IMR-90 (cell line): ENCODE measurements around the gene MT1A. TPM values are rescaled to one million over a fixed set of nuclear protein-coding genes. Genes with fewer than 3 reads are reported as not detected.

ENCODE experiments used
- ATAC-seq: fragments of 200-7000 bp; cut with Tn5 transposase; 2 replicates; pipeline ENCODE4 v1.9.1; 2020; ENCODE audit warnings: low read depth, mild to moderate bottlenecking, moderate library complexity
- BruUV-seq: library from RNA; stranded (reverse); fragments of 400-500 nt; replicated peaks from 2 replicates; lab custom pipeline; 2021; lab: Mats Ljungman, UMichigan
- CTCF ChIA-PET: fragments of 300-600 bp; formaldehyde crosslinking; extraction: SDS; loops from one replicate; lab custom pipeline; 2021; ENCODE audit warnings: antibody characterized with exemption; lab: Yijun Ruan, JAX
- POLR2A ChIA-PET: fragments of 300-600 bp; sonication (Branson Sonifier 250); formaldehyde crosslinking; loops from one replicate; lab custom pipeline; 2022; ENCODE audit warnings: antibody characterized with exemption; ENCODE audit not compliant: unreplicated experiment; lab: Charles Lee
- DNase-seq: peaks from one replicate; pipeline ENCODE4 v3.0.0; 2013
- H2AFZ ChIP-seq: replicated peaks from 2 replicates; pipeline ENCODE3; 2013; ENCODE audit warnings: low read length, mild to moderate bottlenecking; ENCODE audit not compliant: poor library complexity
- H2AK5ac ChIP-seq: 2 replicates; pipeline ENCODE4 v1.6.1; 2013; ENCODE audit warnings: low read depth, low read length, inconsistent platforms
- H2AK9ac ChIP-seq: replicated peaks from 2 replicates; pipeline ENCODE3; 2013; ENCODE audit warnings: mild to moderate bottlenecking, low read depth, low read length, moderate library complexity; ENCODE audit not compliant: poor library complexity
- H2BK120ac ChIP-seq: 2 replicates; pipeline ENCODE4 v1.6.1; 2013; ENCODE audit warnings: low read depth, low read length, inconsistent platforms
- H2BK15ac ChIP-seq: 3 replicates; pipeline ENCODE4 v1.6.1; 2013; ENCODE audit warnings: low read depth, low read length, inconsistent platforms
- H2BK20ac ChIP-seq: 2 replicates; pipeline ENCODE4 v1.6.1; 2013; ENCODE audit warnings: low read depth, mild to moderate bottlenecking, inconsistent platforms, low read length, moderate library complexity
- H2BK5ac ChIP-seq: 2 replicates; pipeline ENCODE4 v1.6.1; 2013; ENCODE audit warnings: mild to moderate bottlenecking, low read depth, low read length, inconsistent platforms; ENCODE audit not compliant: poor library complexity, severe bottlenecking
- H3K14ac ChIP-seq: replicated peaks from 2 replicates; pipeline ENCODE4 v1.6.1; 2013; ENCODE audit warnings: low read depth, low read length, inconsistent platforms
- H3K18ac ChIP-seq: 2 replicates; pipeline ENCODE4 v1.6.1; 2013; ENCODE audit warnings: low read depth, low read length, control low read depth
- H3K23ac ChIP-seq: 2 replicates; pipeline ENCODE4 v1.6.1; 2013; ENCODE audit warnings: low read depth, low read length, inconsistent platforms
- H3K27ac ChIP-seq: 2 replicates; pipeline ENCODE4 v1.5.1; 2013; ENCODE audit warnings: mild to moderate bottlenecking, control low read depth, low read length; ENCODE audit not compliant: insufficient read depth
- H3K27me3 ChIP-seq: 2 replicates; pipeline ENCODE4 v1.6.1; 2013; ENCODE audit warnings: low read length; ENCODE audit not compliant: control insufficient read depth, insufficient read depth
- H3K36me3 ChIP-seq: 2 replicates; pipeline ENCODE4 v1.6.1; 2013; ENCODE audit warnings: low read length, mixed read lengths; ENCODE audit not compliant: control insufficient read depth, insufficient read depth
- H3K4ac ChIP-seq: 2 replicates; pipeline ENCODE4 v1.6.1; 2013; ENCODE audit warnings: low read depth, low read length, inconsistent platforms
- H3K4me1 ChIP-seq: 2 replicates; pipeline ENCODE4 v1.6.1; 2013; ENCODE audit warnings: low read length, mixed read lengths; ENCODE audit not compliant: control insufficient read depth, insufficient read depth
- H3K4me2 ChIP-seq: 2 replicates; pipeline ENCODE4 v1.6.1; 2013; ENCODE audit warnings: low read depth, mild to moderate bottlenecking, control low read depth, low read length, moderate library complexity
- H3K4me3 ChIP-seq: 2 replicates; pipeline ENCODE4 v1.5.1; 2013; ENCODE audit warnings: low read depth, mild to moderate bottlenecking, control low read depth, low read length, moderate library complexity; ENCODE audit not compliant: insufficient read depth
- H3K56ac ChIP-seq: 2 replicates; pipeline ENCODE4 v1.6.1; 2013; ENCODE audit warnings: low read length, inconsistent platforms; ENCODE audit not compliant: insufficient read depth; ENCODE audit errors: extremely low read depth
- H3K79me1 ChIP-seq, 2 experiments: 2 replicates each; pipeline ENCODE4 v1.6.1; 2013; ENCODE audit warnings: low read length in 2 of 2, inconsistent platforms in 1 of 2, low read depth in 1 of 2
- H3K9ac ChIP-seq: 2 replicates; pipeline ENCODE4 v1.6.1; 2013; ENCODE audit warnings: low read depth, low read length, control low read depth
- H3K9me1 ChIP-seq: 2 replicates; pipeline ENCODE4 v1.6.1; 2013; ENCODE audit warnings: low read length, inconsistent platforms; ENCODE audit not compliant: insufficient read depth
- H3K9me3 ChIP-seq: 2 replicates; pipeline ENCODE4 v1.6.1; 2013; ENCODE audit warnings: low read length; ENCODE audit not compliant: control insufficient read depth, insufficient read depth
- H4K20me1 ChIP-seq: 2 replicates; pipeline ENCODE4 v1.6.1; 2013; ENCODE audit warnings: low read length, inconsistent platforms; ENCODE audit not compliant: insufficient read depth
- H4K5ac ChIP-seq: 2 replicates; pipeline ENCODE4 v1.6.1; 2013; ENCODE audit warnings: mild to moderate bottlenecking, low read depth, low read length, control low read depth
- H4K8ac ChIP-seq, 2 experiments: 2 replicates each; pipeline ENCODE4 v1.6.1; 2013; ENCODE audit warnings: low read depth in 2 of 2, low read length in 2 of 2, control low read depth in 1 of 2, inconsistent platforms in 1 of 2
- H4K91ac ChIP-seq: 2 replicates; pipeline ENCODE4 v1.6.1; 2013; ENCODE audit warnings: low read depth, low read length, inconsistent platforms; ENCODE audit not compliant: insufficient read depth
- BHLHE40 ChIP-seq: fragments of 150-350 bp; IDR thresholded peaks from 2 replicates; pipeline ENCODE4 v1.6.1; 2016; ENCODE audit warnings: mild to moderate bottlenecking, low read depth, low read length
- CEBPB ChIP-seq: IDR thresholded peaks from 2 replicates; pipeline ENCODE4 v1.6.1; 2012; ENCODE audit warnings: low read depth, low read length, improper control_type of control experiment
- CHD1 ChIP-seq: IDR thresholded peaks from 2 replicates; pipeline ENCODE4 v1.6.1; 2012; ENCODE audit warnings: low read depth, low read length, improper control_type of control experiment
- FOS ChIP-seq: fragments of 150-350 bp; IDR thresholded peaks from 2 replicates; pipeline ENCODE4 v1.6.1; 2016; ENCODE audit warnings: low read depth, low read length
- MAFK ChIP-seq: IDR thresholded peaks from 2 replicates; pipeline ENCODE4 v1.6.1; 2012; ENCODE audit warnings: low read depth, low read length, improper control_type of control experiment
- MAZ ChIP-seq: IDR thresholded peaks from 2 replicates; pipeline ENCODE4 v1.6.1; 2012; ENCODE audit warnings: low read depth, mild to moderate bottlenecking, low read length, improper control_type of control experiment, moderate library complexity, borderline replicate concordance
- MXI1 ChIP-seq: IDR thresholded peaks from 2 replicates; pipeline ENCODE4 v1.6.1; 2012; ENCODE audit warnings: low read depth, mild to moderate bottlenecking, low read length, moderate library complexity, borderline replicate concordance
- NFE2L2 ChIP-seq: fragments of 150-350 bp; IDR thresholded peaks from 2 replicates; pipeline ENCODE4 v1.6.1; 2016; ENCODE audit warnings: low read depth, mild to moderate bottlenecking, low read length
- POLR2A ChIP-seq: IDR thresholded peaks from 2 replicates; pipeline ENCODE4 v1.6.1; 2012; ENCODE audit warnings: mild to moderate bottlenecking, low read depth, low read length
- RAD21 ChIP-seq: IDR thresholded peaks from 2 replicates; pipeline ENCODE4 v1.6.1; 2012; ENCODE audit warnings: low read length, improper control_type of control experiment
- RCOR1 ChIP-seq: IDR thresholded peaks from 2 replicates; pipeline ENCODE4 v1.6.1; 2012; ENCODE audit warnings: mild to moderate bottlenecking, low read length, improper control_type of control experiment; ENCODE audit not compliant: insufficient replicate concordance
- RFX5 ChIP-seq: IDR thresholded peaks from 2 replicates; pipeline ENCODE4 v1.8.0; 2012; ENCODE audit warnings: low read depth, mild to moderate bottlenecking, low read length, moderate library complexity
- SMC3 ChIP-seq: fragments of 150-350 bp; IDR thresholded peaks from 2 replicates; pipeline ENCODE4 v1.6.1; 2016; ENCODE audit warnings: low read depth, mild to moderate bottlenecking, antibody characterized with exemption, low read length, moderate library complexity
- WGBS, 2 experiments: methylation state at CpG; one replicate each; pipeline versions ENCODE4 v1.1.5 to v1.1.7; 2013; ENCODE audit warnings: missing lambda C conversion rate in 2 of 2; ENCODE audit not compliant: insufficient read length in 1 of 2; ENCODE audit errors: extremely low coverage in 2 of 2; 5-methylcytosine and 5-hydroxymethylcytosine counted together
- dilution Hi-C: fragments of 300-500 bp; cut with HindIII; formaldehyde crosslinking; loops from one replicate; pipeline ENCODE4 v1.14.3; 2018; ENCODE audit warnings: low sequenced_read_pairs; ENCODE audit not compliant: unreplicated experiment
- in situ Hi-C: fragments of 300-500 bp; cut with MboI; formaldehyde crosslinking; loops from 3 replicates; pipeline ENCODE4 v1.14.3; 2019; ENCODE audit warnings: low sequenced_read_pairs, inconsistent platforms, mixed read lengths
- intact Hi-C: fragments of 100-400 bp; cut with micrococcal nuclease; formaldehyde crosslinking; loops from 2 replicates; pipeline ENCODE4 v1.10.0; 2022
- polyA plus RNA-seq, 3 experiments: library from polyadenylated mRNA; depleted of rRNA; stranded (reverse); fragments of >200 nt; gene quantifications; 2 replicates each; pipeline ENCODE4 v1.2.3, GENCODE V29; 2012; ENCODE audit warnings: low replicate concordance in 1 of 3
- total RNA-seq: library from RNA; depleted of rRNA; stranded (reverse); fragments of >200 nt; gene quantifications from 2 replicates; pipeline ENCODE4 v1.2.3, GENCODE V29; 2012
- TF ChIP-seq, protein P1 (sequence below): fragments of 150-350 bp; IDR thresholded peaks from 2 replicates; pipeline ENCODE4 v1.6.1; 2017; ENCODE audit warnings: mild to moderate bottlenecking, antibody characterized with exemption, low read length, low read depth
- TF ChIP-seq, protein P2 (sequence below): conservative IDR thresholded peaks from 2 replicates; pipeline ENCODE4 v1.5.1; 2012; ENCODE audit warnings: mild to moderate bottlenecking, low read depth, low read length, improper control_type of control experiment
- TF ChIP-seq, protein P3 (sequence below): fragments of 150-350 bp; IDR thresholded peaks from 2 replicates; pipeline ENCODE4 v1.6.1; 2016; ENCODE audit warnings: low read depth, mild to moderate bottlenecking, low read length, moderate library complexity, borderline replicate concordance

The MT1A gene
- total and polyA plus RNA-seq, 2 of the 4 experiments (the other 2 are of a cell fraction) = 1.6 TPM; not detected in 1

DNA sequence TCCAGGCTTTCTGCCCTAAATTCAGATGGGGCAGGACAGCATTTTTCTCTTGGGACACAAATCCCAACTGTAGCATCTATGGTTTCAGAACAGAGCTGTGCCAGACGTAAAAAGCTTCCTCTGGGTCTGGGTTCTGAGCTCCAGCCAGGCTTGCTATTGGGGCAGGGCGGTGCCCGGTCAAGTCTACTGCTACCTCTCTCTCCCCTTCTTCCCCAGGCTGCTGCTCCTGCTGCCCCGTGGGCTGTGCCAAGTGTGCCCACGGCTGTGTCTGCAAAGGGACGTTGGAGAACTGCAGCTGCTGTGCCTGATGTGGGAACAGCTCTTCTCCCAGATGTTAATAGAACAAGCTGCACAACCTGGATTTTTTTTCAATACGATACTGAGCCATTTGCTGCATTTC lies 4.9 kb upstream of the MT1A start:
- CTCF ChIA-PET = no interaction called here
- Histone ChIP-seq H2BK20ac (no peak overlapping the region), H3K9me1 (no peaks in the 10 kb centered on the region), H2BK5ac (no peak overlapping the region), H4K5ac (no peak overlapping the region), H3K4me2 (no peak overlapping the region), H3K4me1 (no peaks in the 10 kb centered on the region; the same call in 1 of the 2 replicates), H3K56ac (no peak overlapping the region), H4K20me1 (no peaks in the 10 kb centered on the region), H4K91ac (no peak overlapping the region), H3K79me1 (no peaks in the 10 kb centered on the region), H3K18ac (no peak overlapping the region), H2BK120ac (no peak overlapping the region), H3K4ac (no peak overlapping the region), H3K27me3 (peaks cover 71% of the 10 kb centered on the region), H3K36me3 (no peaks in the 10 kb centered on the region), H3K9ac (no peak overlapping the region), H4K8ac (no peak overlapping the region), H3K14ac (no peak overlapping the region), H3K4me3 (no peak overlapping the region), H3K27ac (no peak overlapping the region), H2AK9ac (no peak overlapping the region), H2AK5ac (no peak overlapping the region), H3K9me3 (peaks cover 2% of the 10 kb centered on the region; the same call in 1 of the 2 replicates), H2BK15ac (no peak overlapping the region), H2AFZ (no peak overlapping the region), H3K23ac (no peak overlapping the region)
- ATAC-seq (no peak), DNase-seq (no peak)
- intact Hi-C loops (no loop called here), dilution Hi-C loops (no loop called here), in situ Hi-C loops (no loop called here)
- no peak for TF ChIP-seq MAZ
- no peak for TF ChIP-seq CHD1
- TF ChIP-seq, protein P1, sequence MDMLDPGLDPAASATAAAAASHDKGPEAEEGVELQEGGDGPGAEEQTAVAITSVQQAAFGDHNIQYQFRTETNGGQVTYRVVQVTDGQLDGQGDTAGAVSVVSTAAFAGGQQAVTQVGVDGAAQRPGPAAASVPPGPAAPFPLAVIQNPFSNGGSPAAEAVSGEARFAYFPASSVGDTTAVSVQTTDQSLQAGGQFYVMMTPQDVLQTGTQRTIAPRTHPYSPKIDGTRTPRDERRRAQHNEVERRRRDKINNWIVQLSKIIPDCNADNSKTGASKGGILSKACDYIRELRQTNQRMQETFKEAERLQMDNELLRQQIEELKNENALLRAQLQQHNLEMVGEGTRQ = no peak
- TF ChIP-seq BHLHE40 = no peak
- no peak for TF ChIP-seq RFX5
- no peak for TF ChIP-seq RCOR1
- no peak for TF ChIP-seq SMC3
- no peak for TF ChIP-seq MXI1
- TF ChIP-seq NFE2L2 = no peak
- no peak for TF ChIP-seq MAFK
- TF ChIP-seq POLR2A = no peak
- TF ChIP-seq RAD21 = no peak
- no peak for TF ChIP-seq FOS
- TF ChIP-seq, protein P2, sequence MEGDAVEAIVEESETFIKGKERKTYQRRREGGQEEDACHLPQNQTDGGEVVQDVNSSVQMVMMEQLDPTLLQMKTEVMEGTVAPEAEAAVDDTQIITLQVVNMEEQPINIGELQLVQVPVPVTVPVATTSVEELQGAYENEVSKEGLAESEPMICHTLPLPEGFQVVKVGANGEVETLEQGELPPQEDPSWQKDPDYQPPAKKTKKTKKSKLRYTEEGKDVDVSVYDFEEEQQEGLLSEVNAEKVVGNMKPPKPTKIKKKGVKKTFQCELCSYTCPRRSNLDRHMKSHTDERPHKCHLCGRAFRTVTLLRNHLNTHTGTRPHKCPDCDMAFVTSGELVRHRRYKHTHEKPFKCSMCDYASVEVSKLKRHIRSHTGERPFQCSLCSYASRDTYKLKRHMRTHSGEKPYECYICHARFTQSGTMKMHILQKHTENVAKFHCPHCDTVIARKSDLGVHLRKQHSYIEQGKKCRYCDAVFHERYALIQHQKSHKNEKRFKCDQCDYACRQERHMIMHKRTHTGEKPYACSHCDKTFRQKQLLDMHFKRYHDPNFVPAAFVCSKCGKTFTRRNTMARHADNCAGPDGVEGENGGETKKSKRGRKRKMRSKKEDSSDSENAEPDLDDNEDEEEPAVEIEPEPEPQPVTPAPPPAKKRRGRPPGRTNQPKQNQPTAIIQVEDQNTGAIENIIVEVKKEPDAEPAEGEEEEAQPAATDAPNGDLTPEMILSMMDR = no peak
- TF ChIP-seq, protein P3, sequence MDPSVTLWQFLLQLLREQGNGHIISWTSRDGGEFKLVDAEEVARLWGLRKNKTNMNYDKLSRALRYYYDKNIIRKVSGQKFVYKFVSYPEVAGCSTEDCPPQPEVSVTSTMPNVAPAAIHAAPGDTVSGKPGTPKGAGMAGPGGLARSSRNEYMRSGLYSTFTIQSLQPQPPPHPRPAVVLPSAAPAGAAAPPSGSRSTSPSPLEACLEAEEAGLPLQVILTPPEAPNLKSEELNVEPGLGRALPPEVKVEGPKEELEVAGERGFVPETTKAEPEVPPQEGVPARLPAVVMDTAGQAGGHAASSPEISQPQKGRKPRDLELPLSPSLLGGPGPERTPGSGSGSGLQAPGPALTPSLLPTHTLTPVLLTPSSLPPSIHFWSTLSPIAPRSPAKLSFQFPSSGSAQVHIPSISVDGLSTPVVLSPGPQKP = no peak
- no peak for TF ChIP-seq CEBPB
- POLR2A ChIA-PET = no interaction called here
- WGBS, 2 experiments = 71% methylated on average over 3 of the region's 7 CpGs; no CpG with 5 or more reads in 1 of the 2 experiments
- BruUV-seq = no TSS peak
